HG02943 (cell line): ENCODE data around the gene SNHG17.
"Not testable (repeated sequence)": the region's sequence is repeated elsewhere in the genome, so short reads cannot be mapped to it uniquely, and the experiment has no call there.

Experiments used
- ATAC-seq: cut with Tn5 transposase; IDR thresholded peaks from one replicate; pipeline ENCODE4 v1.9.1; 2021; ENCODE audit warnings: mild to moderate bottlenecking, low read depth, moderate library complexity; ENCODE audit not compliant: unreplicated experiment

SNHG17 gene

DNA sequence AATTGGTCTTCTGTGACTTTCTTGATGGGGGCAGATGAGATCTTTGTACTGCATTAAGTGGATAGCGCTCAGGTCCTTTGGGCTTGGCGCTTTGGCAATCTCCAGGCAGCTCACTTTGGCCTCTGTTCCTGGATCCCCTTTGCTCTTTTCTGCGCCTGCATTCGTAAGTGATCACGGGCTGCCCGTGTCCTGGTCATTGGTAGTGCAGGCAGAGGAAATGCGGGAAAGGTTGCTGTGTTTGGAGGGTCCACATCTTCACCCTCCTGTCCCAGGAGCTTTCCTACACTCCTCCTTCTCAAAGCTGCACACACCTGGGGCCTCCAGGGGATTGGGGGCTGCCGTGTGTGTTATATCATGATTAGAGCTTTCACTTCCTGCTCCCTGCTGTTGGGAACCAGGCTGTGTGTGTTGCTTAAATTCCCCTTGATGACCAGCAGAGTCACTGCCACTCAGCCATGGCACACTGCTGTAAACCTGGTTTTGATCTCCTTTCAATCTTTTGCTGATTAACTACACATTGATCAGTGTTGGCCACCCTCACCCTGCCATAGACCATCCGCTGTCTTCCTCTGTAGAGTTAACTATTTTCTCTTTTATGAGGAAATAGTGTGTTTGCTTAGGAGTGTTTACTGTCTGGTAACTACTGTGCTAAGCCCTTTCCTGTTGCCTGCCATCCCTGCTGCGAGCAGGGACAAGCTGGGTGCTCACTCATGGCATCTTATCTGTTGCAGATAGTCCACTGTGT is 13.0 kb upstream of the SNHG17 start:
- ATAC-seq: no peak

DNA sequence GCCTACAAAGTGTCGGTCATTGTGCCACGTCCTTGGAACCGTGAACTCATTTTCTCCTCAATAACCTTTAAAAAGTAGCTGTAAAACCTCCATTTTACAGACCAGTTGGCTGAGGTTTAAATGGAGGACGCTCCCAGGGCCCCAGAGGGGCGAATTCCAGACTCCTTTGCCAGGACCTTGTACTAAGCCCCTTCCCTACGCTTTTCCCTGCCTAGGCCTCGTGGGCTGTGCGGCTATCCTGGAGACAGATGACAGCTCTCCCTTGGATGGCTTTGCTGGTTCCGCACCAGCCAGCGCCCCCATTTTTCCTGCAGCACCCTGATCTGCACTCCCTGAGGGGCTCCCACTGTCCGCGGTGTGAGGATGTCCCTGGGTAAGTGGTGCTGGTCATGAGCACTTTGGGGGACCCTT is 12.1 kb upstream of the SNHG17 start:
- ATAC-seq: no peak

DNA sequence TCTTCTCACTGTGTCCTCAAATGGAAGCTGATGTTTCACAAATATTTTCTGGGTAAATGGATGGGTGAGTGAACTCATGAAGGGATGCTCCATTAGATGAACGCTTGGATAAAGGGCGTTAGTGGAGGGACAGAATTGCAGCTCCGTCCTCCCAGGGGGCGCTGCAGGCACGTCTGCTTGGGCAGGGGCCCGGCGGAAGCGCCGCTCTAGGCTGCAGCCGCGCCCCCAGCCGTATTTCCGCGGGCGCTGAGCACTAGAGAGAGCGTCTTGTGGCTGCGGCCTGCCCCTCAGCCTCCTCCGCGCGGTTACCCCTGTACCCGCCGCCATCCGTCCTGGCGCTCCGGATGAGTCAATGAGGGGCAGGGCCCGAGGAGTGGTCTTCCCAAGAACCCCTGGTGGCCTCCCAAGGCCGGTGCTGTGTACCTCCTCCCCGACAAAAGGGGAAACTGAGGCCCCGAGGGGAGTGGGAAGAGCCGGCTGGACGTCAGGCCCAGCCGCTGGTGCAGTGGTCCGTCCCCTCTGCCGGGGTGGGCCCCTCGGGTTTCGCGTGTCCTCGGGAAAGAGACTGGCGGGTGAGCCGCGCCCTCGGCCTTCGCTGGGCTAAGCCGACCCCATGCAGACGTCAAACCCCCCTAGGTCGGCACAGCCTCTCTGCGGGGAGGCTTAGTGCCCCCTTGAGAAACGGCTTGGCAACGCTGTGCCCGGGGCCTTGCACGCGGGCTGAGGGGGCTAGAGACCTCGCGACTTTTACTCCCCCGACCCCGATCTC is 11.5 kb upstream of the SNHG17 start:
- ATAC-seq: peak; percentile 66

DNA sequence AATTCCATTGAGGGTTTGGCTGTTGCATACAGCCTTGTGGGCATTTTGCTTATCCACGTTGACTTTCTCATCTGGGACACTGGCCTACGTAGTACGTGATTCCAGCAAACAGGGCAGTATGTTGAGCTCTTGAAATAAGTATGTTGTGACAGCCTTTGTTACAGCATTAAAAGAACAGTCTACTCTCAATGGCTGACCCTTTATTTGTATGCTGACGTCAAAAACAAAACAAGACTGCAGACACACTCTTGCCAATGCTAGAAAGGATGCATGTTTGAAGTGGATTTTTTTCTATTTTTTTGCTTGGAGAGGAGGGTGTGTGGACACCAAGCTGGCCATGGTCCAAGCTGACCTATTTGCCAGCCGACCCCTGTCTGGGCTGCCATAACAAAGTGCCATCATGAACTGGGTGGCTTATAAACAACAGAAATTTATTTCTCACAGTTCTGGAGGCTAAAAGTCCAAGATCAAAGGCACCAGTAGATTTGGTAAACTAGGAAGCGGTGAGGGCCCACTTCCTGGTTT is 10.8 kb upstream of the SNHG17 start:
- ATAC-seq: no peak

DNA sequence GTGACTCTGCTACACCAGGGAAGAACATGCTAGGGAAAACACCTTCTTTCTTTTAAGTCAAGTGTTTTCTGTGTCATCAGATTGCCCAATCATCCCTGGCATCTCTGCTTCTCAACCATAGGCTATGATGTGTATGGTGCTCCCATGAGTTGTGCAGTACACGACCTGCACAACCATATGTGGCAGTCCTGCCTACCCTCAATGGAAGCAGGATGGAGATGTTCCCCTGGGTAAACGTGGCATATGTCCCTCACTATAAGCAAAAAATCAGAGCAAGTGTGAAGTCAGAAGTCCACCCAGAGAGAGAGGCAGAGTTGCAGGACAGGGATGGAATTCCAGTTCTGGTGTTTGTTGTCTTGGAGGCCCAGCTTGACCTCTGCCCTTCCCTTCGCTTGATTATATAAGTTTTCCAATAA is 10.3 kb upstream of the SNHG17 start:
- ATAC-seq: no peak

DNA sequence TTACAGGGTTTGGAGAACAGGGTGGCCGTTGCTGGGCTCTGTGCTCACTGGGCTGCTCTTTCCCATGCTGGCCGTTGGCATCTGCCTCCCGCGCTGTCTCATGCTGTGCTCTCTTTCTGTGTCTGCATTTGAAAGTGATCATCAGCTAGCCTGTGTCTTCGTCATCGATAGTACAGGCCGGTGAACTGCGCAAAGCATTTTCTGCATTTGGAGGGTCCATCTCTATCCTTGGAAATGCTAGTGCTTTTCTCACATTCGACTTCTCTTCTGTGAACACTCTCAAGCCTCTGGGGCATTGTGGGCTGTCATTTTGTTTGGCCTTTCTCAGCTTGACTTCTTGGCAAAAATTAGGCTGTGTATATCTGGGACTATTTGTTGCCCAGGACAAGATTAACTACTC is 6.8 kb upstream of the SNHG17 start:
- ATAC-seq: no peak

DNA sequence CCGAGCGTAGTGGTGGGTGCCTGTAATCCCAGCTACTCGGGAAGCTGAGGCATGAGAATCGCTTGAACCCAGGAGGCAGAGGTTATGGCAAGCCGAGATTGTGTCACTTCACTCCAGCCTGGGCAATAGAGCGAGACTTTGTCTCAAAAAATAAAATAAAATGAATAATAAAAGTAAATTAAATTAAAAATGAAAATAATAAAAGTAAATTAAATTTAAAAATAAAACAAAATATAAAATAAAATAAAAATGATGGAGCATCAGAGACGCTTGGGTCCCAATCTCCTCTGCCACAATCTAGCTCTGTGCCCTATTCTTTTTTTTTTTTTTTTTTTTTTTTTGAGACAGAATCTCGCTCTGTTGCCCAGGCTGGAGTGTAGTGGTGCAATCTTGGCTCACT is 6.0 kb upstream of the SNHG17 start:
- ATAC-seq: not testable (repeated sequence)

DNA sequence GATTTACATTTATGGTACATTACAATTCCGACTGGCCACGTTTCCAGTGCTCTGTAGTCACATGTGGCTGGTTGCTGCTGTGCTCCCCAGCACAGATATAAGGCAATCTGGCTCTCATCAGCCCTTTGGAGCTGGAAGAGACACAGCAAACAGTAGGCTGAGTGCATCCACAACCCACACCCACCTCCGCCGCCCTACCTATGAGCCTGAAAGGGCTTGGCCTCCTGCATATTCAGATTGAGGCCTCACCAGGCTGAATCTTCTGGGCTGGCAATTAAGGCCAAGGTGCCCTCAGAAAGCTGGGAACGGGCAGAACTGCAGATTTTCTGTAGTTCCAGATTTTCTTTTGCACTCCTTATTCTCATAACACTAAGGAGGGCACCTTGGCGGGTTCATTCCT is 2.7 kb upstream of the SNHG17 start:
- ATAC-seq: no peak

DNA sequence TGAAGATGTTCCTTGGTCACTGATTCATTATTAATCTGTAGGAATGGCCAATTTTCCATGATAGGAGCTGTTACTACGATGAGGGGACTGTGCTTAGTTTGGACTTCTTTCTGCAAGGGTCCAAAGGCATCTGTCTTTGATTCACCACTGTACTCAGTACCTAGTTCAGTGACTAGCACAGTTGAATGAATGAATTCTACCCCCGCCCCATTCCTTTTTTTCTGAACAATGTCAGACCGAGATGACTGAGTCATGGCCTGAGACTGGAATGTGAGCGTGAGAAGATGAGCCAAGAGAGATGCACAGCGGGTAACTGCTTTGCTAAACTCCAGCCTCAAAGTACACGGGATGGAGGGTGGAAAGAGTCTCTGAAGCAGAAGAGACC is 419 bp upstream of the SNHG17 start:
- ATAC-seq: no peak

DNA sequence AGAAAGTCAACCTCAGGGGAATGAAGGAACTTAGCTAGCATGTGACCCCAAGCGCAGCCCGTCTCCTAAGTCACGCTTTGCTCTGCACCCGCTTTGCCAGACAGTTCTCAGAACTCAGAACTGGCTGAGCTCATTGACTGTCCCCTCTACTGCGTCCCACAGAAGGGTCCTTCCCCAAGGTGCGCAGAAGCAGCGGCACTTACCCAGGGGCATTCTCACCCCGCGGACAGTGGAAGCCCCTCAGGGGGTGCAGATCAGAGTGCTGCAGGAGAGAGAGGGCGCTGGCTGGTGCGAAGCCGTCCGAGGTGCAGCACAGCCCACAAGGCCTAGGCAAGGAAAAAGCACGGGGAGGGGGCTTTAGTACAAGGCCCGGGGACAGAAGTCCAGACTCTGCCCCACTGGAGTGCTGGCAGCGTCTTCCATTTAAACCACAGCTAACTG is 807 bp downstream of the SNHG17 start:
- peak; percentile 31 for ATAC-seq

DNA sequence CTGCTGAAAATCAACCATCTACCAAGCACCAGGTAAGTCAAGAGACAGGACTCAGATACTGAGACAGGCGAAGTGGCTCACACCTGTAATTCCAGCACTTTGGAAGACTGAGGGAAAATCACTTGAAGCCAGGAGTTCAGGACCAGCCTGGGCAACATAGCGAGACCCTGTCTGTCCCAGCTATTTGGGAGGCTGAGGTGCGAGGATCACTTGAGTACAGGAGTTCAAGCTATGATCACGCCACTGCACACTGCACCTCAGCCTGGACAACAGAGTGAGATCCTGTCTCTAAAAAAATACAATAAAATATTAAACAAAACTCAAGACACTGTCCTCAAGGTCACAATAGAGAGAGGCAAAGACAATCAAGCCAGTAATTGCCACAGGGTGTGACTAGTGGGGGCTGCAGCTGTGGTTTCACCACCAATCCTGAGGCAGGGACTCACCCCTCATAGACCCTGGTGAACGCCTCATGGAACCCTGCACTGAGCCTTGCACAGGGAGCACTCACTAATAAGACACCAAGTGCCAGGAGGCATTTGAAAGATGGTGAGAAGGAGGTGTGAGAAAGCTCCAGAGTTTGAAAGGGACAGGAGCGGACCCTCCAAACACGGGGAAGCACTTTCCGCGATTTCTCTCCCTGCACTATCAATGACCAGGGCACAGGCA is 1.7 kb downstream of the SNHG17 start:
- ATAC-seq: no peak

DNA sequence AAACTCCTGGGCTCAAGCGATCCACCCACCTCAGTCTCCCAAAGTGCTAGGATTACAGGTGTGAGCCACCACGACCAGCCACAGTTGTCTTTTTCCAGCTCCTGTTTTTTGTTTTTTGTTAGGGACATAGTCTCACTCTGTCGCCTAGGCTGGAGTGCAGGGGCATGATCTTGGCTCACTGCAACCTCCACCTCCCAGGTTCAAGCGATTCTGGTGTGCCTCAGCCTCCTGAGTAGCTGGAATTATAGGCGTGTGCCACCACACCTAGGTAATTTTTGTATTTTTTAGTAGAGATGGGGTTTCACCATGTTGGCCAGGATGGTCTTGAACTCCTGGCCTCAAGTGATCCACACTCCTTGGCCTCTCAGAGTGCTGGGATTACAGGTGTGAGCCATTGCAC is 2.3 kb downstream of the SNHG17 start:
- ATAC-seq: not testable (repeated sequence)

DNA sequence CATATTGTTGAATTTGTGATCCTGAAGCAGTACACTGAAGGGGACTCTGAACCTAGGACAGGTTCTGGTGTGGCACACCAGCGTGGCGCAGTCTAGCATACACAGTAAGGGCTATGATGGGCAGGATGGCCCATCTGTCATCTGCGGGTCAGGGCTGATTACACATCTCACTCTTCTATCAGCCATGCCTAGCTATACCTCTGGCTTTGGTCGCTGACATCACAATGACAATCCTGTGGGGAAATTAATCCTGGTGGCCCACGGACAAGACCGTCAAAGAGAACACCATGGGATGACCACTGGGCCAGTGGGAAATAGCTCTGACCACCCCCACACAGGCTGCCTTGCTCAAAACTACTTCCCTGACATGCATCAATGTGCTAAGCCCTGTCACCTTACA is 2.8 kb downstream of the SNHG17 start:
- no peak for ATAC-seq

DNA sequence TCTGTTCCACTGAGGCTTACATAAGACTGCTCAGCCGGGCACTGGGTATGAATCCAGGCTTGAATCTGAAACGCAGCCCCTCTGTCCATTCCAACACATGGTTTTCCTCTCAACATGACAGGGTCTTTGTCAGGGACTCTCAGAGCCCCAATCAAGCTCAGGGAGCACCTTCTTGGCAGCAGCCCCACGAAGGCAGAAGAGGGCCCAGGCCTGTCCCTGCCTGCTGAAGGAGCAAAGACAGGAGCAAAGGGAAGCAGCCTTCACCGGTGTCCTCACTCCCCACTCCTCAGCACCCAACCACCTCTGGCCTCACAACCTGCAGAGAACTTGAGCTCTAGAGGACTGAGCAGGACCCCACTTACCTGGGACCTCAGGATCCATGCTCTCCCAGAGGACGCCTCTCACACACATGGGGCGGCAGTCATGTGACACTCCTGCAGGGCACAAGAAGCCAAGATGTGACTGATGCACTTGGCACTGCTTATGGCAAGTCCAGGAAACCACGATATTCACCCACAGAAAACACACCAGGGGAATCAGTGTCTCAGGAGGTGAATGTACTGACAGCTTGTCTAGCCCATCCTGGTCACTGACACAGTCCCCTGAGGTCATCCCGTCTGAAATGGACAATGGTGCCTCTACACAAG is 4.3 kb downstream of the SNHG17 start:
- no peak for ATAC-seq

DNA sequence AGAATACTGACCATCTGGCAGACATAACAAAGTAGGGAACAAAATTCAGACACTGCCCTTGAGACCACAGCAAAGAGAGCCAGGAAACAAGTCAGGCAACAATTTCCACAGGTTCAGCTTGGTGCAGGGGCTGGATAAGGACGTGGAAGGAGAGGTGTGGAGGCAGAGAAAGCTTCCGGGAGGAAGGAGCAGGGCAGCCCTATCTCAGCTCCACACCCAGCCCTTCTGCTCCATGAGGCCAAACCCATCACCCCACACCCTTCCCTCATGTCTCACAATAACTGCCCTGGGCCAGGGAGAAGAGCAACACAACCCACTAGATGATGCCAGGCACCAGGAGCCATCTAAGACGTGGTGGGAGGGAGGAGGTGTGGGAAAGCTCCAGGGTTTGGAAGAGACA is 5.8 kb downstream of the SNHG17 start:
- ATAC-seq: no peak

DNA sequence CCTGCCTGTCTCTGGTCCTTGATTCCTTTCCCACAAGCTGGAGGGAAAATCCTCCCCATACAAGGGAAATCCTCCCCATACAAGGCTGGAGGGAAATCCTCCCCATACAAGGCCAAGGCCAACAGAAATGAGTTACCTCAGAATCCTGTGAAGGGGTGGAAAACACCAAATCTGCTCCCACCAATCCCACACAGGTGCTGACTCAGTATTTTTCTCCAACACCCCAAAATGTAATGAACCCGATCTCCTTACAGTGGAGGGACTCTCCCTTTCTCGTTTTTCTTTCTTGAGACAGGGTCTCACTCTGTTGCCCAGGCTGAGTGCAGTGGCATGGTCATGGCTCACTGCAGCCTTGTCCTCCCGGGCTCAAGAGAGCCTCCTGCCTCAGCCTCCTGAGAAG is 6.3 kb downstream of the SNHG17 start:
- no peak for ATAC-seq

DNA sequence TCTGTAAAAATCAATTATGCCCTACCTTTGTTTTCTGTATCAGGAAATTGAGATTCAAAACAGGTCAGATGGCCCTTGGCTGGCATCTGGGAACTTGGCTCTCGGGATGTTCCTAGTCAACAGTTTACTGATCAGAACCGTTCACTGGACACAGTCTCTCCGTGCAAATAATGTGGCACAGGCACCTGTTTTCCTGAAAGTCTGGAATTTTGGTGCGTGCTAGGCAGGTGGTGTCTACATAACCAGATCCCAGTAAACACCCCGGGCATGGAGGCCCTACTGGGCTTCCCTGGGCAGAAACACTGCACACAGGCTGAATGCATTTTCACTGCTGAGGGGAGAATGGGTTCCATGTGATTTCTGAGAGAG is 7.5 kb downstream of the SNHG17 start:
- no peak for ATAC-seq

DNA sequence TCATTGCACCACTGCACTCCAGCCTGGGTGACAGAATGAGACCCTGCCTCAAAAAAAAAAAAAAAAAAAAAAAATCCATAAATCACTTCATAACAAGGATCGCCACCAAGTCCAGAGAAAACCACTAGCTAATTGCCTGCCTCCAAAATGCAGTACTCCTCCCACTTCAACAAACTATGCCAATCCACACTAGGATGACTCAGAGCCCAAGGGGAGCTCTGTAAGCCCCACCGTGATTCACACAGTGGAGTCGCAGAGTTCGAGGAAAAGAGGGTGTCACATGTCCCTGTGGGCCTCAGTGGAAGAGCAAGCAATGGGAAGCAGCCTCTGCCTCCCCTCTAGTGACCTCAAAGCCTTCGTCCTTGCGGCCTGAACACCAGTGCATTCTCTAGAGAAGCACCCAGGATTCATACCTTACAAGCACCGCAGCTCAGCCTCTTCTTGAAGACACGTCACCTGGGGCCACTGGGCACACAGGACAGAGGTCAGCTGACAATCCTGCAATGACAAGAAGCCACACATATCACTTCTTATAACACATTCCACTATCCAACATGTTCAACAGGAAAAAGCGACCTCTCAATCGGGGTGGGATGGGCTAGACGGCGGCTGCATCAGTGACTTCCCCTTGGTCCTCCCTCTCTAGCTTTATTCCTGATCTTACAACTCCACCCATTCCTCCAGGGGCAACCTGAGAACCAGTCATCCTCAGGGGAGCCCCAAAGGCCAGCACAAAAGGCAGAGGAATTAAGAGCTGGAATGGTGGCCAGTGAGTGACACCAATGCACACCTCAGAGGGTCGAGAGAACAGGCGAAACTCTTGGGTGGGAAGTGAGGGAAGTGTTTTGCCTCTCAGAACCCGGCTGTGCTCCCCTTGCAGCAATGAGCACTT is 8.9 kb downstream of the SNHG17 start:
- no peak for ATAC-seq

DNA sequence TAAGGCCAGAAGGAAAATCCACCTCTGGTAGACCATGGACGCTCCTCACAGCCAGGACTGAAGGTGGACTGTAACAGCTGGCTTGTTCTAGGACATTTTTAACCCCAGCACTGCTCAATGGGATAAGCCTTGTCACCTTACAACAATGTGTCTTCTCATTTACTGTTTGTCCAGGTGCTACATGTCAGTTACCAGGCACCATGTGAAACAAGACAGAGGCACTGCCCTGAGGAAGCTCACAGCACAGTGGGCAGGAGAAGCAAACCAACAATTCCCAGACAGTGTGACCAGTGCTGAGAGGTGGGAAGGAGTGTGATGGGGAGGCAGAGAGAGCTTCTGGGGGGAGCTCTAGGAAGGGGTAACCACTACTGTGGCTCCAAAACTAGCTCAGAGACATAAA is 10.7 kb downstream of the SNHG17 start:
- no peak for ATAC-seq

DNA sequence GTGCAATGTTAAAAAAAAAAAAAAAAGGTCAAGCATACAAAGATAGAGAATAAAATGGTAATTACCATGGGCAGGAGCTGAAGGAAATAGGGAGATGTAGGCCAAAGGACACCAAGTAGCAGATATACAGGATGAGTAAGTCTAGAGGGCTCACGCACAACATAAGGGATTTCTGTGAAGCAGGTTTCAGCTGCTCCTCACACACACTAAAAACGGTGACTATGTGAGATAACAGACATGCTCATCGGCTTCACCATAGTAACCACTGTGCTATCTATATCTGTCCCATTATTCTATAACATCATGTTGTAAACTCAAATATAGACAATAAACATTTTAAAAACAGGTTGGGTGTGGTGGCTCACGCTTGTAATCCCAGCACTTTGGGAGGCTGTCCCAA is 11.6 kb downstream of the SNHG17 start:
- ATAC-seq: no peak
